Retinal pigment epithelial cell (primary cell): ENCODE results near the gene ADGRF1.

Source experiments
- DNase-seq: peaks from one replicate; pipeline ENCODE4 v3.0.0-alpha.2; 2010; ENCODE audit warnings: low read depth
- H3K4me3 ChIP-seq: 2 replicates; pipeline ENCODE4 v1.5.1; 2011; ENCODE audit warnings: mild to moderate bottlenecking, low read length, control low read depth, moderate library complexity
- CTCF ChIP-seq: conservative IDR thresholded peaks from 2 replicates; pipeline ENCODE4 v1.5.1; 2011; ENCODE audit warnings: low read depth, low read length, control low read depth, inconsistent platforms

ADGRF1 gene

GRCh38 chr6:46967826-46968349 lies 74.2 kb downstream of the ADGRF1 start:
- no peak for TF ChIP-seq CTCF

GRCh38 chr6:46964716-46965519 lies 77.2 kb downstream of the ADGRF1 start:
- H3K4me3 ChIP-seq, result no peak overlapping the region
- TF ChIP-seq CTCF, result no peak
- DNase-seq, result no peak

More at GRCh38 chr6:46967826-46968349, 74.2 kb downstream of the ADGRF1 start:
- no peak for DNase-seq
- no peak overlapping the region for H3K4me3 ChIP-seq

GRCh38 chr6:46963626-46964025 lies 78.5 kb downstream of the ADGRF1 start:
- DNase-seq, result no peak
- no peak overlapping the region for H3K4me3 ChIP-seq
- no peak for TF ChIP-seq CTCF

GRCh38 chr6:46963039-46963438 lies 79.1 kb downstream of the ADGRF1 start:
- no peak for TF ChIP-seq CTCF
- DNase-seq, result no peak
- H3K4me3 ChIP-seq, result no peak overlapping the region

- no peak for TF ChIP-seq CTCF
- H3K4me3 ChIP-seq, result no peak overlapping the region
- no peak for DNase-seq
These were observed 80.4 kb downstream of the ADGRF1 start for GRCh38 chr6:46961711-46962110.

- H3K4me3 ChIP-seq, result no peak overlapping the region
- DNase-seq, result no peak
- no peak for TF ChIP-seq CTCF
These were observed 80.9 kb downstream of the ADGRF1 start for GRCh38 chr6:46961232-46961631.

- TF ChIP-seq CTCF, result no peak
- H3K4me3 ChIP-seq, result no peak overlapping the region
- no peak for DNase-seq
These were observed 82.7 kb downstream of the ADGRF1 start for GRCh38 chr6:46959419-46959818.
